ENCODE measurements around the gene STYK1. TPM values are rescaled to one million over a fixed set of nuclear protein-coding genes. Genes with fewer than 3 reads are reported as not detected.
"Not testable (repeated sequence)": the region's sequence is repeated elsewhere in the genome, so short reads cannot be mapped to it uniquely, and the experiment has no call there.

Gene STYK1
- total RNA-seq, 1 donor from 2014 or later, result 6.7 TPM

DNA sequence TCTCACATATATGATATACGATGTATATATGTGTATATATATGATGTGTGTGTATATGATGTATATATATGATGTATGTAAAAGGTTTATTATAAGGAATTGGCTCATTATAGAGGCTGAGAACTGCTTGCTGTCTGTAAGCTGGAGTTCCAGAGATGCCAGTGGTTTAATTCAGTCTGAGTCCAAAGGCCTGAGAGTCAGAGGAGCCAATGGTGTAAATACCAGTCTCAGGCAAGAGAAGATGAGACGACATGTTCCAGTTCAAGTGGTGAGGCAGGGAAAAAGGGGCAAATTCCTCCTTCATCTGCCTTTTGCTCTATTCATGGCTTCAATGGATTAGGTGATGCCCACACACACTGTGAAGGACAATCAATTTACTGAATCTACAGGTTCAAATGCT, 17.1 kb upstream of the STYK1 start:
- no peak for DNase-seq (ENCODE audit: low read depth in 2 of 2)

DNA sequence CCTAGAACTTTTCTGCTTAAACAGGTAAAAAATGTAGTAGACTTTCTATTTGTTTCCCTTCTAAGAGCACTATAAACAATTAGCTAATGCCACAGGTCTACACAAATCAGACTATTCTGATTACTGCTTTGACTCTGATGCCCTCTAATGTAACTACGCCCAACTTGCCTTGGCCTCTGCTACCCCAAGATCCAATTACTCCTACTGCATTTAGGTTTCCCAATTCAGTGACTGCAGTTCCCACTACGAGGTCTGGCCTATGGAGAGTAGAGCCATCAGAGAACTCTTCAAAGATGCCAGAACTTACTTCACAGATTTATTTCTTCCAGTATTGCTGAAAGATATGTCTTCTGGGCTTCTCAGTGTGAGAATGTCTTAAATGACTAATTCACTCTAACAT, 15.3 kb upstream of the STYK1 start:
- no peak for DNase-seq (ENCODE audit: low read depth in 2 of 2)

DNA sequence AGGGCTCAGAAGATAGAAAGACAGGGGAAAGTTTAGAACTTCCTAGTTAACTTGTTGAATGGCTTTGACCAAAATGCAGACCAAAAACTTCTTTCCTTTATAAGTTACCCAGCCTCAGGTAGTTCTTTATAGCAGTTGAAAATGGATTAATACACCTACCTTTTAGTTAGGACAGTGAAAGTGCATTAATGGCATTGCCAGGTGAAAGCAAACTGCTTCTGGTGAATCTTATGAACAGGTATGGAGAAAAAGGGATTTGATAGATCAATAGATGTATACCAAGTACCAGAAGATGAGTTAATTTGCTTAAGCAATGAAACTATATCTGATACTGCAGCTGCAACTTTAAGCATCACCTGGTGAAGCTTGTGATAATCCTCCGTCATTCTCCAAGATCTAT, 14.2 kb upstream of the STYK1 start:
- no peak for DNase-seq (ENCODE audit: low read depth in 2 of 2)

DNA sequence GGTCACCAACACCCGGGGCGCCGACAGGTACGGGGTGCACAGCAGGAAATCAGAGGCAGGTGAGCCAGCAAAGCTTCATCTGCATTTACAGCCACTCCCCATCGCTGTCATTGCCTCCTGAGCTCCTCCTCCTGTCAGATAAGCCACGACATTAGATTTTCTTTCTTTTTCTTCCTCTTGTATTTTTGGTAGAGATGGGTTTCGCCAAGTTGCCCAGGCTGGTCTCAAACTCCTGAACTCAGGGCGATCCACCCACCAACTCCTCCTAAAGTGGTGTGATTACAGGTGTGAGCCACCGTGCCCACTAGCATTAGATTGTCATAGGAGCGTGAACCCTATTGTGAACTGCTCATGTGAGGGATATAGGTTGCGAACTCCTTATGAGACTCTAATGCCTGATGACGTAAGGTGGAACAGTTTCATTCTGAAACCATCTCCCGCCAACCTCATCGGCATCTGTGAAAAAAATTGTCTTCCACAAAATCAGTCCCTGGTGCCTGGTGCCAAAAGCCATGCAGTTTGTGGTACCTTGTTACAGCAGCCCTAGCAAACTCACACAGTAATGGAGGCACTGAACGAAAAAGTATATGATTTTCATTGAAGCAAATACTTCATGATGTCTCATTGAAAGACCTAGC, 1.5 kb downstream of the STYK1 start:
- DNase-seq (ENCODE audit: low read depth in 2 of 2), result no peak

DNA sequence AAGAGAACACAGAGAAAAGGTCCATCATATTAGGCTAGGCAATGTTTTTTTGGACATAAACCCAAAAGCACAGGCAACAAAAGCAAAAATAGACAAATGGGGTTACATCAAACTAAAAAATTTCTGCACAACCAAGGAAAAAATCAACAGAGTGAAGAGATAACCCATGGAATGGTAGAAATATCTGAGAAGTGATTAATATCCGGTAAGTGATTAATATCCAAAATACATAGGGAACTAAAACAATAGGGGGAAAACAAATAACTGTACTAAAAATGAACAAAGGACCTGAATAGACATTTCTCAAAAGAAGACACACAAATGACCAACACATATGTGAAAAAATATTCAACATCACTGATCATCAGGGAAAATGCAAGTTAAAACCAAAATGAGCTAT, 4.3 kb downstream of the STYK1 start:
- peak in 1 of 2 donors; percentile 44 for DNase-seq (ENCODE audit: low read depth in 2 of 2)

DNA sequence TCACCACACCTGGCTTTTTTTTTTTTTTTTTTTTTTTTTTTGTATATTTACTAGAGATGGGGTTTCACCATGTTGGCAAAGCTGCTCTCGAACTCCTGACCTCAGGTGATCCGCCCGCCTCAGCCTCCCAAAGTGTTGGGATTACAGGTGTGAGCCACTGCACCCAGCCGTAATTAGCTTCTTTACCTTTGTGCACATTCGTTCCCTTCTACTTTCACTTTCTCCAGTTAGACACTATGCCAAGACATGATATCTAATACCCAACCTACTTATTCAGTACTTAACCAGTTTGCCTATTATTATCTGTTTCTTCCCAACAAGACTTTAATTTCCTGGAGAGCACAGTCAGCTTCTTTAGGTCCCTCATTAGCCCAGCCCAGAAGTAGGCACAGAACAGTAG, 5.3 kb downstream of the STYK1 start:
- DNase-seq (ENCODE audit: low read depth in 2 of 2), result no peak

DNA sequence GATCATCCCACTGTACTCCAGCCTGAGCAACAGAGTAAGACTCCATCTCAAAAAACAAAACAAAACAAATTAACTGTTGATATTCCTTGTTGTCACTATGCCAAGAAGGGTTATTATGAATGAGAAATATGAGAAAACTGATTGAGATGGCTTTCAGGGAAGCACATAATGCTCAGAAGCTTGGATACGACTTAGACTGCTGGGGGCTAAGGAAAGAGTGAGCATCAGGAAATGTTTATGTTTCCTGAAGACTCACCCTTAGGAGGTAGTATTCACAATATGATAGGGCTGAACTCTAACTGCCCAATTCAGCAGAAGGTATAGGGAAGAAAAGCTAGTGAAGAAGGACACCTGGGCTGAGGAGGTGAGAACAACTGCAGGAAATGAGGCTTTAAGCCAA, 6.3 kb downstream of the STYK1 start:
- peak in 1 of 2 donors; percentile 50 for DNase-seq (ENCODE audit: low read depth in 2 of 2)

DNA sequence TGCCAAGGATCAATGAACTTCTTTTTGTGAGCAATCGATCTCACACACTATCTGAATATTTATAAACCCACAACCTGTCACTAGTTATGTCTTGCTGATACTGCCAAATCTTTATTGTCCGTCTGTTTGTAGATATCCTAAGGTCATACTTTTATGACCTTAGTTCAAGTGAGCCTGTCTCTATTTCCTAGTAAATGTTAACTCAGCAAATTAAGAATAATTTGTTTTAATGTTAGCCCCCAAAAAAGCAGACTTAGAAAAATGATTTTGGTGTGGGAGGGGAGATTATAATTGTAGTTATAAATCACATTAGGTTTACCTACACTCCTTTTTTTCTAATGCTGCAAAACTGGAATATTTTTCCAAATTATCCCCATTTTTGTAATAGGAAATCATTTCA, 9.4 kb downstream of the STYK1 start:
- DNase-seq (ENCODE audit: low read depth in 2 of 2), result no peak

DNA sequence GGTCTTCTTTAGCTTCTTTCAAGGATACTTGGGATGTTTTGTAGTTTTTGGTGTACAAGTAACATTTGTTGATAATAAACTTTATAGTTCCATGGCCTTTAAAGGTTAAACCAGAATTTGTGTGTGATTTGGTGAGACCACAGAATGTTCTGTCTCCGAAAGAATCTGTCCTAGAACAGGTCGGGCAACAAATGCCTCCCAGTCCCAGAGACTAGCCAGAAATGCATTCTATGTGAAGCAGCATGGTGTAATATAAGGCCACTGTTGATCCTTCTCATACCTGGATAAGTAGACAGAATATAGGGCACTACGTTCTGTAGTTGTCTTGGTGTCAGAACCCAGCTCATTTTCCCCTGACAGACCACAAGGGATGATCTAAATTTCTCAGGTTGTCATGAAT, 10.0 kb downstream of the STYK1 start:
- DNase-seq (ENCODE audit: low read depth in 2 of 2), result no peak

DNA sequence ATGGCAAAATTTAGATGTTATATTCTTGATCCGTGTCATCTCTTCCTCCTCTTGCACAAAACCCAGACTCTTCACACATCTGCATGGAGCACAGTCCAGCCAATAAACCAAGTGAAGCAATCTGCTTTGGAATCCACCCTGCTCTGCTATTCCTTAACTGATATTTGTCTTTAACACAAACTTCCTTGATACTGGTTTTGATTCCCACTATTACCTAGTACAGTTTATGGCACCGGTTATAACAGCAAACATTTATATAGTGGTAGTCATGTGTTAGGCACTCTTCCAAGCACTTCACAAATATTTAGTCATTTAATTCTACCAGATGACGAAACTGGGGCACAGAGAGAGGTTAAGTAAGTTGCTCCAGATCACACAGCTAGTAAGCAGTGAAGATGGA, 12.5 kb downstream of the STYK1 start:
- DNase-seq (ENCODE audit: low read depth in 2 of 2), result no peak

DNA sequence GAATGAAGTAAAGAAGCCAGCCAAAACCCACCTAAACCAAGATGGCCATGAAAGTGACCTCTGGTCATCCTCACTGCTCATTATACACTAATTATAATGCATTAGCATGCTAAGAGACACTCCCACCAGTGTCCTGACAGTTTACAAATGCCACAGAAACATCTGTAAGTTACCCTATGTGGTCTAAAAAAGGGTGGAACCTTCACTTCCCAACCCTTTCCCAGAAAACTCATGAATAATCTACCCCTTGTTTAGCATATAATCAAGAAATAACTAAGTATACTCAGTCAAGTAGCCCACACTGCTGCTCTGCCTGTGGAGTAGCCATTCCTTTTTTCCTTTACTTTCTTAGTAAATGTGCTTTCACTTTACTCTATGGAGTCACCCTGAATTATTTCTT, 19.8 kb downstream of the STYK1 start:
- DNase-seq (ENCODE audit: low read depth in 2 of 2), result no peak

DNA sequence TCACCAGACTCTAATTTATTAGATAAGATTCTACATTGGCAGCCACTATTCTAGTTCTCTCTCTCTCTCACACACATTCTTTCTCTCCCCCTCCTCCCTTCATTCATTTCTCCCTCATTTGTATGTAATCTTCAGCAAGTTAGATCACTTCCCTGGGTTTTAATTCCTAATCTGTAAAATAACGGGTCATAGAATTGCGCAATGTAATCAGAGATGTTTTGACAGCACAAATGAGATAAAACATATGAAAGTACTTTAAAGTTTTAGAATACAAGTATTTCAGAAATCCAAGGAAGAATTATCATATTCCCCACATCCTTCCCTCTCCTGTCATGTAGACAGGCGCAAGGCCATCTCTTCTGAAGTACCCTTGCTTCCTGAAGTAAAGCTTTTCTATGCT, 21.7 kb downstream of the STYK1 start:
- DNase-seq (ENCODE audit: low read depth in 2 of 2), result no peak

DNA sequence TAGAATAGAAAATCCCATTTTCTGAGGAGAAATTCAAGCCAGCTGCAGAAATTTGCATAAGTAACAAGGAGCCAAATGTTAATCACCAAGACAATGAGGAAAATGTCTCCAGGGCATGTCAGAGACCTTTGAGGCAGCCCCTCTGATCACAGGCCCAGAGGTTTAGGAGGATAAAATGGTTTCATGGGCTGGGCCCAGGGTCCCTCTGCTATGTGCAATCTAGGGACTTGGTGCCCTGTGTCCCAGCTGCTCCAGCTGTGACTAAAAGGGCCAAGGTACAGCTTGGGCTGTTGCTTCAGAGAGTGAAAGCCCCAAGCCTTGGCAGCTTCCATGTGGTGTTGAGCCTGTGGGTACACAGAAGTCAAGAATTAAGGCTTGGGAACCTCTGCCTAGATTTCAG, 27.3 kb downstream of the STYK1 start:
- not testable (repeated sequence) for DNase-seq (ENCODE audit: low read depth in 2 of 2)

DNA sequence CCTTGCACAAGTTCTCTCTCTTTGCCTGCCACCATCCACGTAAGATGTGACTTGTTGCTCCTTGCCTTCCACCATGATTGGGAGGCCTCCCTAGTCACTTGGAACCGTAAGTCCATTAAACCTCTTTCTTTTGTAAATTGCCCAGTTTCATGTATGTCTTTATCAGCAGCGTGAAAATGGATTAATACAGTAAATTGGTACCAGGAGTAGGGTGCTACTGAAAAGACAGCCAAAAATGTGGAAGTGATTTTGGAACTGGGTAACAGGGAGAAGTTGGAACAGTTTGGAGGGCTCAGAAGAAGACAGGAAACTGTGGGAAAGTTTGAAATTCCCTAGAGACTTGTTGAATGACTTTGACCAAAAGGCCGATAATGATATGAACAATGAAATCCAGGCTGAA, 27.9 kb downstream of the STYK1 start:
- no peak for DNase-seq (ENCODE audit: low read depth in 2 of 2)

DNA sequence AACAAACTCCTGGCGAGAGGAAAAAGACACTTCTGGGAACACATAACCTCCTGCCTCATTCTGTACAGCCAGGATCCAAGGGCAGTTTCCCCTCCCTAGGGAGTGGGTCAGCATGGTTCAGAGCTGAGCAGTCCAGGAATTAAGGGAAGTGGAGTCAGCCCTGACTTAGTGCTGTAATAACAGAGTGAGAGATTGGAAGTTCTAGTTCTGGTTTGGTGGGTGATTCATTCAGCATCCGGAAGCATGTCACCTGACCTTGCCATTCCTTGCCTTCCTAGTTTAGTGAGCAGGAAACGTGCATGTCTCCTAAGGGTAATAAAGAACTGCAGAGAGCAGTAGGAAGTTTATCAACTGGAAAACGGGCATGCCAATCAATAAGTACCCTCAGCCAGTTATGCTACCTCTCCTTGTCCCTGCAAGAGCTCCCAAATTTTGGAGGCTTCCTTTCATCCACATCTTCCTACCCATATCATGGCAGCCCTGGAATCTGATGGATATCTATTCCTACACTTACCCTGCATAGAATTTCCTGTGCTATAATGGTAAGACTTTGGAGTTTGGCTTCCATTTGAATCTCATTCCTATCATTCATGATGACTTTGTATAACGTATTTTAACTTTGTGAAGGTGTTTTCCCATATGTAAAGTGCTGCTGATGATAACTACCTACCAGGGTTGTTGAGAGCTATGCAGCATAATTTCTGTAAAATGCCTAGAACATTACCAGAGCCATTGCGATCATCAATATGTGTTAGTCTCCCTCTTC, 31.9 kb downstream of the STYK1 start:
- DNase-seq (ENCODE audit: low read depth in 2 of 2), result peak; percentile 87 to 99

DNA sequence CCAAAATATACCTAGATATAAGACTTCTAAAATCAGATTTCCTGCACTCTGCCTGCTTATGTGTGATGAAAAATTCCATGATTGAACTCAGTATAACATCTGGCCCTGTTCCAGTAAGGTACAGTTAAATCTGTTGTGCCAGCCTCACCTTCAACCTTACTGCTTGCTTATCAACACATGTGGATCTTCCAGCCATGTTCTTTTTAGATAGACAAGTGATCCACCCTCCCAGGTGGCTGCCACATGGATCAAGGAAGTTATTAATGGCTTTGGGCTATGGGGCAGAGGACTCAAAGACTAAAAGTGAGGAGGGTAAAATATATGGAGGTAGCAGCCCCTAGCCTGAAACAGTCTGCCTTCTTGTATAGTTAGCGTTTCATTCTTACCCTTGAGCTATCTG, 35.1 kb downstream of the STYK1 start:
- peak in 1 of 2 donors; percentile 7 for DNase-seq (ENCODE audit: low read depth in 2 of 2)

DNA sequence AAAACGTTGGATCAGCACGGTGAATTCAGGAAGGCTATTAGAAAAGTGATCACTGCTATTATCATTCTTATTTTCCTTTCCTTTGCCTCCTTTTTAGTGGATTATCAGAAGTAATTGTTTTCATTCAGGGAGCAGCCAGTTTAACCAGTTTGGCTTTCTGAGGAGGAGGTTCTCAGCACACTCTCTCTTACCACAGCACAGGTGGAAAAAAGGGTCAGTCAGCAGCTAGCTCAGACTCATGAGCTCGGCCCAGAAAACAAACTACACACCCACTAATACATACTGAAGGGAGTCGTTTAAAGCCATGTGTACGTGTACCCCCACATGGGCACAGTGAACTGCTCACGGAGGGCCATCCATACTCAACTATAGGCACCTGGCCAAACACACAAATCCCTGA, 37.2 kb downstream of the STYK1 start:
- no peak for DNase-seq (ENCODE audit: low read depth in 2 of 2)

DNA sequence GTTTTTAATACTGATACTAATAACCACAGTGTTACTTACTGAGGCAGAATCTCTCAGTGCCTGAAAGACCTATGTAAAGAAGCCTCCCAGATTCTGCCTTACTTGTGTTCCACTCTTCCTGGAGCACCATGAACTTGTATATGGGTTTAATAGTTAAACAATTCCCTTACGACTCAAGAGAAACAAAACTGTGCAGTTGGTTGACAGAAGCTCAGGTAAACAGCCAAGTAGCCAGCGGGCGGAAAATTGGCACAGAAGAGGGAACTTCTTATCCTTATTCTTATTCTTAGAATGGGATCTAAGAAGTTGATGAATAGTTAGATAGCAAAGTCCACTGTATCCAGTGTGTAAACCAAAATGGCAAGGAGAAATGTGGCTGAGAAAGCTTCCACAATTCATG, 37.7 kb downstream of the STYK1 start:
- DNase-seq (ENCODE audit: low read depth in 2 of 2), result no peak

DNA sequence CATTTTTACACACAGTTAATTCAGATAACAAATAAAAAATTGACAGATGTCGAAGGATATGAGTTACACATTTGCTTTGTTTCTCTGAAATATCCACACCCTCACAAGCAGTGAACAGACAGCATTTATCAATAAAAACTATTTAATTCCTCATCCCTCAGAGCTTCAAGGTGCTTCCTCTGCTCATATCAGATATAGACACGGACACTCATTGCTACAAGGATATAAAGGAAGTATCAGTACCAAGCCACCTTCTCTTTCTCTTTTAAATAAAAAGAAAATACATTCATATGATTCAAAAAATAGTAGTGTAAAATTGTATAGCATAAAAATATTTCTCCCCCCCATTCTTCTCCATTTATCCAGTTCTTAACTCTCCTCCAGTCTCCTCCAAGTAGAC, 38.5 kb downstream of the STYK1 start:
- DNase-seq (ENCODE audit: low read depth in 2 of 2), result no peak

DNA sequence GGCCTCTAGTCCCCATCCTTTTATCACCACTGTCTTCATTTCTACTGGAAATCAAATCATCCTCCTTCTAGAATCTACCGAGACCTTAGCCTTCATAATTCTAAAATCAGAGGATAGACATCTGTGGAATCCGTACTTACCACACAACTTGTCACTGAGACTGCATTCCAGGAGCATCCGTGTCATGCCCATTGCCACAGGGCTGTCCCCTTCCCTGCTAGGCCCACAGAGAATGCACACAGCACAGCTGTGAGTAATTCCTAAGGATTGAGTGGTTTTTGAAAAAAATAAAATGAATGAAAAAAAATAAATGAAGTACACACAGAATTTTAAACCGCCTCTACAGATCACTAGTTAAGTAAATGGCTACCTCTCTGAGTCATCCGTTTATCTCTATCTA, 39.4 kb downstream of the STYK1 start:
- DNase-seq (ENCODE audit: low read depth in 2 of 2), result no peak

DNA sequence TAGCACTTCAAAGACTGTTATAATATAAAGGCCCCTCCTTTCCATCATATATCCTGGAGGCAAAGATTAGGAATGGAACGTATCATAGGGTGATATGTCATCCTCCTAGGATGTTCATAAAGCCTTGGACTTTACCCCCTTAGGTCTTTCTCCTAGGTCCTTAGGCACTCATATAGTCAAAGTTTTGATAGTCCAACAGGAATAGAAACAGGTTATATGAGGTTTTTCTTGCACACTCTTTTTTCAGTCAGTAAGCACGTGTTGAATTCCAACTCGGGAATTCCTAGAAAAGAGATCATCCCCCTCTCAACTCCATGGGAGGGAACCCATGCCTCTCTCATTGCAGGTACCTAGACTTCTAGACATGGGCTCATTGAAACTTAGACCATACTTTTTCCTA, 40.3 kb downstream of the STYK1 start:
- DNase-seq (ENCODE audit: low read depth in 2 of 2), result no peak

DNA sequence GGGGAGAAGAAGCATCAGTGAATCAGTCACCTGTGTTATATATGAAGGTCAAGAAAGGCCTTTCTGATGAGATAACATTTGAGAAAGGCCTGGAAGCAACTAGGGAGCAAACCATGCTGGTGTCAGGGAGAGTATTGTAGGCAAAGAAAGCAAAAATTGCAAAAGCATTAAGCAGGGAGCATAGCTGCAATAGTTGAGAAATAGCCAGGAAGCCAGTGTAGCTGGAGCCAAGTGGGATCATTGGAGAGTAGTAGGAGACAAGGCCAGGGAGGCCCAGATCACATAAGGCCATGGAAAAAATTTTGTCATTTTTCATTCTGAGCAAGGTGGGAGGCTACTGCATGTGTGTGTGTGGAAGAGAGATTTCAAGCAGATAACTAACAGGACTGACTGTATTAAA, 41.6 kb downstream of the STYK1 start:
- no peak for DNase-seq (ENCODE audit: low read depth in 2 of 2)

DNA sequence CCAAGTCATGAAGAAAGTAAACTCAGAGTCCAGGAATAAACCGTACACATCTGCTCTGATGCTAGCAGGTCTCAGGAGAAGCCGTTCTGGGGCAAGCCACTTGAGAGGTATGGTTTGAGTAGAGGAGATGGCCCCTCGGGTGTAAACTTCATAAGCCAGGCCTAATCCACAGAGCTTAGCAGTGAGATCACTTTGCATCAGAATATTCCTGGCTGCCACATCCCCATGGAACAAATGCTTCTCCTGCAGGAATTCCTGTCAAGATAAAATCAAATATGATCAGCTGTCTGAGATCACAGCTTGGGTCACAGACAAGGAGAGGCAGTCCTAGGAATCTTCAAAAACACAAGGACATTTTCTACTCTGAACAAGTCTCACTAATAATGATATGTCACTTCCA, 49.2 kb downstream of the STYK1 start:
- DNase-seq (ENCODE audit: low read depth in 2 of 2), result peak in 1 of 2 donors; percentile 18

DNA sequence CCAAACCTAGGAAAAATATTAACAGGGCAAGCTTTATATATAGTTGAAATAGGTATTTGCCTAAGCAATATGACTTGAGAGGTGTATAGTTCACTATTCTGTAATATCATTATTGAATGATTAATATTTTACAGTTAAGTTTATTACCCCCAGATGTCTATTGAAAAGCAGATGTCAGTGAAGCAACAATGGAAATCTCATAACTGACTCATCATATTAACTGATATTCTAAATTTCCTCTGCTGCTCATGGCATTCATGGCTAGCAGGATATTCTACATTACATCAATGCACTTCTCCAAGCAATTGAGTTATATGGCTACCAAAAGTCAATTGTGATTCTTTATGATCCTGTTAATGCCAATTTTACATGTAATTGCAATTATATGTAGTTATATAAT, 50.7 kb downstream of the STYK1 start:
- DNase-seq (ENCODE audit: low read depth in 2 of 2), result no peak

Data from dermis microvascular lymphatic vessel endothelial cell (primary cell).